Caco-2 (cell line): ENCODE data around the gene PDE9A. TPM values are rescaled to one million over a fixed set of nuclear protein-coding genes. Genes with fewer than 3 reads are reported as not detected.
"Not testable (repeated sequence)": the region's sequence is repeated elsewhere in the genome, so short reads cannot be mapped to it uniquely, and the experiment has no call there.

Source experiments
- BruUV-seq: library from RNA; stranded (reverse); fragments of 400-500 nt; replicated peaks from 2 replicates; lab custom pipeline; 2021; lab: Mats Ljungman, UMichigan
- CTCF ChIA-PET: fragments of 300-600 bp; sonication (Branson Sonifier 250); formaldehyde crosslinking; loops from one replicate; lab custom pipeline; 2022; ENCODE audit warnings: antibody characterized with exemption; lab: Charles Lee
- POLR2A ChIA-PET: fragments of 300-600 bp; sonication (Branson Sonifier 250); formaldehyde crosslinking; loops from one replicate; lab custom pipeline; 2022; ENCODE audit warnings: antibody characterized with exemption; lab: Charles Lee
- DNase-seq, 2 experiments: peaks; one replicate each; pipeline versions ENCODE4 v3.0.0 to v3.0.0-alpha.2; 2020 to 2022
- H3K27me3 ChIP-seq: replicated peaks from 2 replicates; pipeline ENCODE4 v1.6.0; 2011; ENCODE audit warnings: low read length; ENCODE audit not compliant: control insufficient read depth, insufficient read depth
- H3K36me3 ChIP-seq: 2 replicates; pipeline ENCODE4 v1.5.1; 2011; ENCODE audit warnings: low read length; ENCODE audit not compliant: control insufficient read depth, insufficient read depth
- H3K4me1 ChIP-seq: fragments of 250-450 bp; sonication (Bioruptor Pico); 2 replicates; pipeline ENCODE4 v1.5.1; 2020; ENCODE audit warnings: mild to moderate bottlenecking
- H3K4me3 ChIP-seq: 2 replicates; pipeline ENCODE4 v1.5.1; 2011; ENCODE audit warnings: low read depth, mild to moderate bottlenecking, control low read depth, low read length
- H3K9me3 ChIP-seq: fragments of 250-450 bp; sonication (Bioruptor Pico); 2 replicates; pipeline ENCODE4 v1.5.1; 2020; ENCODE audit warnings: mild to moderate bottlenecking, moderate library complexity
- H3K27ac Mint-ChIP-seq: one replicate; pipeline ENCODE4 v1.8.0; 2022; ENCODE audit warnings: mixed read lengths; ENCODE audit not compliant: unreplicated experiment
- H3K27me3 Mint-ChIP-seq: one replicate; pipeline ENCODE4 v1.8.0; 2022; ENCODE audit warnings: mixed read lengths; ENCODE audit not compliant: insufficient read depth, unreplicated experiment
- H3K36me3 Mint-ChIP-seq: one replicate; pipeline ENCODE4 v1.8.0; 2022; ENCODE audit warnings: mild to moderate bottlenecking, mixed read lengths; ENCODE audit not compliant: insufficient read depth, unreplicated experiment
- H3K4me1 Mint-ChIP-seq: one replicate; pipeline ENCODE4 v1.8.0; 2022; ENCODE audit warnings: low read depth, mixed read lengths; ENCODE audit not compliant: unreplicated experiment
- H3K4me3 Mint-ChIP-seq: one replicate; pipeline ENCODE4 v1.8.0; 2022; ENCODE audit warnings: mild to moderate bottlenecking, moderate library complexity, mixed read lengths; ENCODE audit not compliant: unreplicated experiment
- H3K9me3 Mint-ChIP-seq: one replicate; pipeline ENCODE4 v1.8.0; 2022; ENCODE audit warnings: mixed read lengths; ENCODE audit not compliant: unreplicated experiment
- CTCF ChIP-seq, 2 experiments: fragments of 200-600 bp in 1 of 2; IDR thresholded peaks; 1 replicate in 1 of 2; 2 replicates in 1 of 2; pipeline versions ENCODE4 v1.5.1 to v1.8.0; 2011 to 2022; ENCODE audit warnings: antibody characterized with exemption in 1 of 2, control low read depth in 1 of 2, inconsistent platforms in 1 of 2, low read depth in 1 of 2, low read length in 1 of 2, mild to moderate bottlenecking in 1 of 2, moderate library complexity in 1 of 2; ENCODE audit not compliant: insufficient read depth in 1 of 2, severe bottlenecking in 1 of 2, unreplicated experiment in 1 of 2
- intact Hi-C: fragments of 100-400 bp; cut with micrococcal nuclease; formaldehyde crosslinking; loops from one replicate; pipeline ENCODE4 v1.10.0; 2022; ENCODE audit not compliant: unreplicated experiment
- total RNA-seq: library from RNA; stranded (reverse); gene quantifications from 2 replicates; pipeline ENCODE4 v1.2.3, GENCODE V29; 2022

Gene PDE9A
- total RNA-seq, 1 experiment from 2014 or later: 9.7 TPM

GRCh38 chr21:42799948-42800347, 146.5 kb downstream of the PDE9A start:
- ChIA-PET POLR2A (no interaction called here), CTCF (no interaction called here)
- no TSS peak for BruUV-seq
- no peak for DNase-seq
- intact Hi-C loops: no loop called here
- peaks cover 13% of the 10 kb centered on the region for H3K4me1 Mint-ChIP-seq
- H3K36me3 Mint-ChIP-seq: no peaks in the 10 kb centered on the region
- Histone ChIP-seq H3K4me3 (no peak overlapping the region), H3K9me3 (no peaks in the 10 kb centered on the region), H3K4me1 (peaks cover 16% of the 10 kb centered on the region), H3K36me3 (no peaks in the 10 kb centered on the region), H3K27me3 (no peaks in the 10 kb centered on the region)
- no peak overlapping the region for H3K4me3 Mint-ChIP-seq
- peaks cover 2% of the 10 kb centered on the region for H3K9me3 Mint-ChIP-seq
- TF ChIP-seq CTCF (IDR thresholded peaks at IDR 0.05; ENCODE audit: insufficient read depth in 1 of 2, low read depth in 1 of 2, low read length in 1 of 2, severe bottlenecking in 1 of 2, unreplicated experiment in 1 of 2): no peak
- no peaks in the 10 kb centered on the region for H3K27me3 Mint-ChIP-seq
- H3K27ac Mint-ChIP-seq: no peak overlapping the region

GRCh38 chr21:42801616-42802015, 148.2 kb downstream of the PDE9A start:
- H3K36me3 ChIP-seq, H3K27me3 ChIP-seq, BruUV-seq, H3K36me3 Mint-ChIP-seq, POLR2A ChIA-PET, H3K9me3 ChIP-seq, H3K27me3 Mint-ChIP-seq, CTCF ChIA-PET, H3K4me3 ChIP-seq, intact Hi-C loops, H3K27ac Mint-ChIP-seq, H3K4me3 Mint-ChIP-seq: not testable (repeated sequence)
- H3K4me1 ChIP-seq: peaks cover 13% of the 10 kb centered on the region
- Mint-ChIP-seq H3K4me1 (peaks cover 18% of the 10 kb centered on the region), H3K9me3 (peaks cover 14% of the 10 kb centered on the region)
- peak; percentile 32 to 47 for DNase-seq

GRCh38 chr21:42806509-42807140, 153.2 kb downstream of the PDE9A start:
- TF ChIP-seq CTCF (IDR thresholded peaks at IDR 0.05; ENCODE audit: insufficient read depth in 1 of 2, low read depth in 1 of 2, low read length in 1 of 2, severe bottlenecking in 1 of 2, unreplicated experiment in 1 of 2): no peak
- BruUV-seq: no TSS peak
- CTCF ChIA-PET: no interaction called here
- no peaks in the 10 kb centered on the region for H3K27me3 Mint-ChIP-seq
- Histone ChIP-seq H3K4me1 (peaks cover 26% of the 10 kb centered on the region), H3K4me3 (no peak overlapping the region), H3K27me3 (no peaks in the 10 kb centered on the region), H3K36me3 (no peaks in the 10 kb centered on the region), H3K9me3 (no peaks in the 10 kb centered on the region)
- H3K9me3 Mint-ChIP-seq: peaks cover 23% of the 10 kb centered on the region
- H3K36me3 Mint-ChIP-seq: peaks cover 5% of the 10 kb centered on the region
- peak overlapping the region; percentile 94 for H3K27ac Mint-ChIP-seq
- DNase-seq: no peak
- peak overlapping the region; percentile 74 for H3K4me3 Mint-ChIP-seq
- H3K4me1 Mint-ChIP-seq: peaks cover 32% of the 10 kb centered on the region
- intact Hi-C loops: no loop called here
- POLR2A ChIA-PET: no interaction called here

GRCh38 chr21:42807293-42807895, 154.0 kb downstream of the PDE9A start:
- H3K4me3 ChIP-seq, H3K27me3 Mint-ChIP-seq, intact Hi-C loops, H3K9me3 ChIP-seq, H3K36me3 Mint-ChIP-seq, H3K36me3 ChIP-seq, H3K27me3 ChIP-seq, POLR2A ChIA-PET: not testable (repeated sequence)
- Mint-ChIP-seq H3K9me3 (peaks cover 23% of the 10 kb centered on the region), H3K27ac (peak overlapping the region; percentile 94), H3K4me3 (peak overlapping the region; percentile 74), H3K4me1 (peaks cover 32% of the 10 kb centered on the region)
- H3K4me1 ChIP-seq: peaks cover 21% of the 10 kb centered on the region
- CTCF ChIA-PET: interaction anchor here (0.8 kb wide), 1 partner anchor 26 kb away, joined by 3 read pairs; no protein-coding TSS in a partner anchor
- DNase-seq: peak; percentile 61 to 70
- TSS peak; percentile 98 for BruUV-seq
